Stimulated activated naive CD8-positive, alpha-beta T cell treated with anti-CD3 and anti-CD28 coated beads, Interleukin-15, Interleukin-2, amounts not matched to agents 100 ng/mL and 50 ng/mL, for 24 hours (primary cell): ENCODE results near the gene MTA1.

Source experiments
- H3K27ac Mint-ChIP-seq: one replicate; pipeline ENCODE4 v1.8.0; 2021; ENCODE audit warnings: mild to moderate bottlenecking, mixed read lengths
- H3K27me3 Mint-ChIP-seq: one replicate; pipeline ENCODE4 v1.8.0; 2021; ENCODE audit warnings: mixed read lengths
- H3K36me3 Mint-ChIP-seq: one replicate; pipeline ENCODE4 v1.8.0; 2021; ENCODE audit warnings: low read depth, mixed read lengths
- H3K4me1 Mint-ChIP-seq: one replicate; pipeline ENCODE4 v1.8.0; 2021; ENCODE audit warnings: low read depth, mixed read lengths
- H3K4me3 Mint-ChIP-seq: one replicate; pipeline ENCODE4 v1.8.0; 2021; ENCODE audit warnings: mild to moderate bottlenecking, mixed read lengths
- H3K9me3 Mint-ChIP-seq: one replicate; pipeline ENCODE4 v1.8.0; 2021; ENCODE audit warnings: mixed read lengths

The MTA1 gene

GRCh38 chr14:105384041-105384557, 35.5 kb upstream of the MTA1 start:
- Mint-ChIP-seq H3K27ac (no peak overlapping the region), H3K4me1 (no peaks in the 10 kb centered on the region), H3K36me3 (peaks cover 4% of the 10 kb centered on the region)

GRCh38 chr14:105384605-105385321, 34.9 kb upstream of the MTA1 start:
- Mint-ChIP-seq H3K36me3 (peaks cover 4% of the 10 kb centered on the region), H3K27me3 (no peaks in the 10 kb centered on the region), H3K4me1 (peaks cover under 1% of the 10 kb centered on the region), H3K27ac (no peak overlapping the region), H3K4me3 (no peak overlapping the region), H3K9me3 (no peaks in the 10 kb centered on the region)

More at GRCh38 chr14:105384041-105384557, 35.5 kb upstream of the MTA1 start:
- H3K27me3 Mint-ChIP-seq: no peaks in the 10 kb centered on the region
- H3K4me3 Mint-ChIP-seq: no peak overlapping the region
- H3K9me3 Mint-ChIP-seq: no peaks in the 10 kb centered on the region

GRCh38 chr14:105385322-105385637, 34.3 kb upstream of the MTA1 start:
- H3K36me3 Mint-ChIP-seq: peaks cover 4% of the 10 kb centered on the region
- no peak overlapping the region for H3K27ac Mint-ChIP-seq
- H3K9me3 Mint-ChIP-seq: no peaks in the 10 kb centered on the region
- H3K27me3 Mint-ChIP-seq: no peaks in the 10 kb centered on the region
- no peak overlapping the region for H3K4me3 Mint-ChIP-seq
- peaks cover 5% of the 10 kb centered on the region for H3K4me1 Mint-ChIP-seq

GRCh38 chr14:105385698-105386365, 33.8 kb upstream of the MTA1 start:
- H3K4me3 Mint-ChIP-seq: no peak overlapping the region
- H3K36me3 Mint-ChIP-seq: peaks cover 4% of the 10 kb centered on the region
- no peak overlapping the region for H3K27ac Mint-ChIP-seq
- peaks cover 8% of the 10 kb centered on the region for H3K4me1 Mint-ChIP-seq
- no peaks in the 10 kb centered on the region for H3K9me3 Mint-ChIP-seq
- H3K27me3 Mint-ChIP-seq: no peaks in the 10 kb centered on the region

- peaks cover 4% of the 10 kb centered on the region for H3K36me3 Mint-ChIP-seq
- no peaks in the 10 kb centered on the region for H3K9me3 Mint-ChIP-seq
- H3K4me1 Mint-ChIP-seq: peaks cover 8% of the 10 kb centered on the region
- H3K27ac Mint-ChIP-seq: no peak overlapping the region
- H3K27me3 Mint-ChIP-seq: no peaks in the 10 kb centered on the region
- H3K4me3 Mint-ChIP-seq: no peak overlapping the region
These were observed 32.8 kb upstream of the MTA1 start for GRCh38 chr14:105386581-105387529.

GRCh38 chr14:105387530-105387922, 32.1 kb upstream of the MTA1 start:
- no peaks in the 10 kb centered on the region for H3K9me3 Mint-ChIP-seq
- H3K4me3 Mint-ChIP-seq: no peak overlapping the region
- peaks cover 8% of the 10 kb centered on the region for H3K4me1 Mint-ChIP-seq
- H3K27ac Mint-ChIP-seq: no peak overlapping the region
- H3K36me3 Mint-ChIP-seq: peaks cover 4% of the 10 kb centered on the region
- no peaks in the 10 kb centered on the region for H3K27me3 Mint-ChIP-seq

- Mint-ChIP-seq H3K27ac (no peak overlapping the region), H3K36me3 (peaks cover 4% of the 10 kb centered on the region)
These were observed 31.3 kb upstream of the MTA1 start for GRCh38 chr14:105388110-105388951.

GRCh38 chr14:105388976-105389375, 30.7 kb upstream of the MTA1 start:
- Mint-ChIP-seq H3K4me3 (no peak overlapping the region), H3K36me3 (no peaks in the 10 kb centered on the region), H3K27me3 (no peaks in the 10 kb centered on the region), H3K4me1 (peaks cover 8% of the 10 kb centered on the region), H3K27ac (no peak overlapping the region), H3K9me3 (no peaks in the 10 kb centered on the region)

More at GRCh38 chr14:105388110-105388951, 31.3 kb upstream of the MTA1 start:
- peaks cover 8% of the 10 kb centered on the region for H3K4me1 Mint-ChIP-seq
- no peaks in the 10 kb centered on the region for H3K9me3 Mint-ChIP-seq
- H3K27me3 Mint-ChIP-seq: no peaks in the 10 kb centered on the region
- no peak overlapping the region for H3K4me3 Mint-ChIP-seq

- Mint-ChIP-seq H3K4me3 (no peak overlapping the region), H3K27me3 (no peaks in the 10 kb centered on the region), H3K4me1 (peaks cover 8% of the 10 kb centered on the region), H3K36me3 (no peaks in the 10 kb centered on the region), H3K9me3 (no peaks in the 10 kb centered on the region), H3K27ac (no peak overlapping the region)
These were observed 30.1 kb upstream of the MTA1 start for GRCh38 chr14:105389534-105389933.

- no peak overlapping the region for H3K27ac Mint-ChIP-seq
- H3K9me3 Mint-ChIP-seq: no peaks in the 10 kb centered on the region
- H3K36me3 Mint-ChIP-seq: no peaks in the 10 kb centered on the region
- H3K4me3 Mint-ChIP-seq: no peak overlapping the region
- H3K27me3 Mint-ChIP-seq: no peaks in the 10 kb centered on the region
- H3K4me1 Mint-ChIP-seq: peaks cover 8% of the 10 kb centered on the region
These were observed 29.4 kb upstream of the MTA1 start for GRCh38 chr14:105389976-105390848.

GRCh38 chr14:105390849-105391500, 28.7 kb upstream of the MTA1 start:
- Mint-ChIP-seq H3K9me3 (no peaks in the 10 kb centered on the region), H3K27ac (no peak overlapping the region), H3K4me1 (peaks cover 8% of the 10 kb centered on the region), H3K27me3 (no peaks in the 10 kb centered on the region), H3K36me3 (no peaks in the 10 kb centered on the region), H3K4me3 (no peak overlapping the region)

- H3K27ac Mint-ChIP-seq: no peak overlapping the region
These were observed 28.1 kb upstream of the MTA1 start for GRCh38 chr14:105391541-105391940.

More at GRCh38 chr14:105391541-105391940, 28.1 kb upstream of the MTA1 start:
- H3K9me3 Mint-ChIP-seq: no peaks in the 10 kb centered on the region
- no peak overlapping the region for H3K4me3 Mint-ChIP-seq
- peaks cover 8% of the 10 kb centered on the region for H3K4me1 Mint-ChIP-seq
- no peaks in the 10 kb centered on the region for H3K27me3 Mint-ChIP-seq
- H3K36me3 Mint-ChIP-seq: no peaks in the 10 kb centered on the region
